Fibroblast of skin of right quadriceps (primary cell): ENCODE data around the gene FOXC1.

Experiments used
- DNase-seq: peaks from one replicate; pipeline ENCODE4 v3.0.0-alpha.2; 2013

Gene FOXC1

GRCh38 chr6:1645466-1646185 lies 35.9 kb downstream of the FOXC1 start:
- peak; percentile 53 for DNase-seq

- DNase-seq = no peak
Observed at GRCh38 chr6:1651362-1651761, 41.6 kb downstream of the FOXC1 start.

DNA sequence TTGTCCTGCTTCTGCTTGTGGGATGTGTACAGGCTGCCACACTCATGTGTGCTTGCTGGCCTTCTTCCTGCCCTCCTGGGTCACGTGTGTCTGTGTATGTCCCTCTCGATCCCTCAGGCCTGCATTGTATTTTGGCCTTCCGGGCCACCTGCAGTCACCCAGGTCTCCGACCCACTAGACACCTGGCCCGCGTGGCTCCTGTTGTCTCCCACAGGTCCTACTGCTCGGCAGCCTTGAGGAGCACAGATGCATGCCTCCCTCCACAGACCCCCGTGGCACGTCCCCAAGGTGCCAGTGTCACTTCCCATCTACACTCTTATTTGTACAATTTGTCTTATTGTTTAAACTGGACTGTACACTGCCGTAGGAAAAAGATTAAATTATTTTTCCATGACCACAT lies 43.1 kb downstream of the FOXC1 start:
- no peak for DNase-seq

- no peak for DNase-seq
Observed at GRCh38 chr6:1654054-1654453, 44.3 kb downstream of the FOXC1 start.

DNA sequence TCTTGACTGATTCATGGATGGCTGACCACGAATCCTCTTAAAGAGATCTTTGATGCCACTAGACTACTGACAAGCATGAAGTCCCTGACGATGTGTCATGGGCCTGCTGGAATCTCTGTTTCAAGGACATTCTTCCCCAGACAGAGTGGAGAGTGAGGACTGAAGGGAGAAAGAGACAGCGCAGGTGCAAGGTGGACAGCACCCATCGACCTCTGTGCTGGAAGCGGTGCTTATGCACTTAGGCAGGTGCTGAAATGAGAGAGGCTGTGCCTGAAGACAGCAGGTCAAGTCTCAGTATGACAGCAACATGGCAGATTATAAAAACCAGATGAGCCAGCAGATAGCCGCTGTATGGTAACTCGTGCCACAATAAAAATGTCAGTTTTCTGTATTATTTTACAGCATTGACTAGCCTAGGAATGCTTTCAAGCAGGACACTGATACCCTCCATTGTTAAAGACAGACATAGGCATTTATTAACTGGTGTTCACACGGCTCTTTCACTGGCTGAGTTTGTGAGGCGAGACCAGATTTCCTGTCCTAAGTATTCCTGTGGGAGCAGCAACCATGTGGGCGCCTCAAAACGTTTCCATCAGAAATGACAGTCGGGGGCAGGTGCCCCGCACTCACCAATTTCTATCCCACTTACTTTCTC lies 47.5 kb downstream of the FOXC1 start:
- DNase-seq = no peak

DNA sequence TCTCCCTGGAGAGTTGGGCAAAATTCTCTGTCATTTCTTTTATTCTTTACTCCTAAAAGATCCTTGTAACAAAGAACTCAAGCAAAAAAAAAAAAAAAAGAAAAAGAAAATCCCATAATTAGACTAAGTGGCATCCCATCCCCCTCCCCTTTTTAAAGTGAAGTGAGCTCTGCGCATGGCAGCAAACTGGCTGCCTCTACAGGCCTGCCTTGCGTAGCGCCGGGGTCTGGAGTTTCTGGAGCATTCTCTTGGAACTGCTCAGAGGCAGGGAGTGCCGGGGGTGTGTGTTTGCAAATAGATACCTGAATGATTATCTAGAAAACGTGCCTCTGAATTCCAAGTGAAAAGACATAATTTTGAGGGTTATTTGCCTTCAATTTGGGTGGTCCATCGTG lies 48.1 kb downstream of the FOXC1 start:
- DNase-seq = no peak

- DNase-seq = no peak
Observed at GRCh38 chr6:1658212-1659005, 48.7 kb downstream of the FOXC1 start.

- DNase-seq = no peak
Observed at GRCh38 chr6:1659816-1660215, 50.1 kb downstream of the FOXC1 start.

GRCh38 chr6:1662534-1662933 lies 52.8 kb downstream of the FOXC1 start:
- peak; percentile 73 for DNase-seq
